Cardiac muscle cell (in vitro differentiated cells and primary cell): ENCODE results near the gene CHST9. TPM values are rescaled to one million over a fixed set of nuclear protein-coding genes. Genes with fewer than 3 reads are reported as not detected.

Experiments used
- DNase-seq, 2 donors: peaks; one replicate each; pipeline versions ENCODE4 v3.0.0 to v3.0.0-alpha.2; 2010 to 2017; ENCODE audit warnings: low read depth in 1 of 2, low spot score in 1 of 2
- H3K27ac ChIP-seq: fragments of 200-600 bp; sonication (generic); 2 replicates; pipeline ENCODE4 v1.5.1; 2016
- H3K27me3 ChIP-seq: fragments of 200-600 bp; sonication (generic); 2 replicates; pipeline ENCODE4 v1.6.0; 2016; ENCODE audit warnings: control low read depth
- H3K36me3 ChIP-seq: fragments of 200-600 bp; sonication (generic); 2 replicates; pipeline ENCODE4 v1.5.1; 2016; ENCODE audit warnings: control low read depth
- H3K4me1 ChIP-seq: fragments of 200-600 bp; sonication (generic); 2 replicates; pipeline ENCODE4 v1.8.1; 2017; ENCODE audit warnings: low read depth, mild to moderate bottlenecking, mixed run types
- H3K4me3 ChIP-seq: fragments of 200-600 bp; sonication (generic); 2 replicates; pipeline ENCODE4 v1.5.1; 2016; ENCODE audit warnings: mild to moderate bottlenecking
- H3K9me3 ChIP-seq: fragments of 200-600 bp; sonication (generic); 2 replicates; pipeline ENCODE4 v1.5.1; 2017; ENCODE audit warnings: low read depth, mild to moderate bottlenecking, control low read depth
- CTCF ChIP-seq: IDR thresholded peaks from 2 replicates; pipeline ENCODE4 v1.5.1; 2012; ENCODE audit warnings: low read depth, mild to moderate bottlenecking, low read length
- polyA plus RNA-seq: library from polyadenylated mRNA; unstranded; fragments of >200 nt; fragmentation: Nextera tagmentation; extraction: Ambion mirVana; gene quantifications from 2 replicates; pipeline ENCODE4 v1.2.1, GENCODE V29; 2016
- total RNA-seq: library from RNA; depleted of rRNA; stranded (reverse); fragments of >200 nt; gene quantifications from 2 replicates; pipeline ENCODE4 v1.2.3, GENCODE V29; 2016

Gene CHST9
- total and polyA plus RNA-seq, 2 experiments from 2014 or later = 0.36 TPM; not detected in 1

GRCh38 chr18:26925313-26925712, 259.8 kb downstream of the CHST9 start:
- Histone ChIP-seq H3K4me3 (no peak overlapping the region), H3K9me3 (no peaks in the 10 kb centered on the region), H3K36me3 (no peaks in the 10 kb centered on the region), H3K27me3 (peaks cover 22% of the 10 kb centered on the region), H3K4me1 (peaks cover 18% of the 10 kb centered on the region), H3K27ac (no peak overlapping the region)
- no peak for TF ChIP-seq CTCF
- DNase-seq = no peak

GRCh38 chr18:26922313-26922712, 262.8 kb downstream of the CHST9 start:
- no peak overlapping the region for H3K27ac ChIP-seq
- no peak for TF ChIP-seq CTCF
- H3K9me3 ChIP-seq = no peaks in the 10 kb centered on the region
- no peak for DNase-seq
- no peaks in the 10 kb centered on the region for H3K36me3 ChIP-seq
- H3K4me3 ChIP-seq = no peak overlapping the region
- peaks cover 12% of the 10 kb centered on the region for H3K4me1 ChIP-seq
- peaks cover 27% of the 10 kb centered on the region for H3K27me3 ChIP-seq

GRCh38 chr18:26920644-26921043, 264.5 kb downstream of the CHST9 start:
- H3K4me3 ChIP-seq = no peak overlapping the region
- peaks cover 12% of the 10 kb centered on the region for H3K4me1 ChIP-seq
- H3K36me3 ChIP-seq = no peaks in the 10 kb centered on the region
- DNase-seq = peak in 1 of 2 donors; percentile 9
- H3K27ac ChIP-seq = peak overlapping the region; percentile 6
- peaks cover 42% of the 10 kb centered on the region for H3K27me3 ChIP-seq
- no peak for TF ChIP-seq CTCF
- no peaks in the 10 kb centered on the region for H3K9me3 ChIP-seq

GRCh38 chr18:26919627-26920026, 265.5 kb downstream of the CHST9 start:
- DNase-seq = peak; percentile 33 to 87
- no peak for TF ChIP-seq CTCF
- Histone ChIP-seq H3K36me3 (no peaks in the 10 kb centered on the region), H3K4me3 (no peak overlapping the region), H3K4me1 (peaks cover 12% of the 10 kb centered on the region), H3K27ac (peak overlapping the region; percentile 6), H3K9me3 (no peaks in the 10 kb centered on the region), H3K27me3 (peaks cover 44% of the 10 kb centered on the region)

GRCh38 chr18:26919201-26919600, 265.9 kb downstream of the CHST9 start:
- no peak for TF ChIP-seq CTCF
- Histone ChIP-seq H3K4me3 (no peak overlapping the region), H3K9me3 (no peaks in the 10 kb centered on the region), H3K27ac (no peak overlapping the region), H3K27me3 (peaks cover 43% of the 10 kb centered on the region), H3K36me3 (no peaks in the 10 kb centered on the region), H3K4me1 (peaks cover 12% of the 10 kb centered on the region)
- no peak for DNase-seq

- no peaks in the 10 kb centered on the region for H3K9me3 ChIP-seq
- no peak for TF ChIP-seq CTCF
- H3K27ac ChIP-seq = no peak overlapping the region
- H3K4me3 ChIP-seq = no peak overlapping the region
- H3K27me3 ChIP-seq = peaks cover 38% of the 10 kb centered on the region
- H3K36me3 ChIP-seq = no peaks in the 10 kb centered on the region
- DNase-seq = peak in 1 of 2 donors; percentile 15
- H3K4me1 ChIP-seq = no peaks in the 10 kb centered on the region
Measured at GRCh38 chr18:26911840-26912239, 273.3 kb downstream of the CHST9 start.
